ENCODE data around the gene PDLIM4. TPM values are rescaled to one million over a fixed set of nuclear protein-coding genes. Genes with fewer than 3 reads are reported as not detected.
A peak's percentile ranks its signal among the peaks of the same experiment; 100 is the strongest.

Gene PDLIM4
- total RNA-seq, 1 experiment from 2014 or later = 7.6 TPM

- Histone ChIP-seq H3K23ac (ENCODE audit: insufficient read length, low read depth, low read length) (no peak overlapping the region), H3K23me2 (ENCODE audit: insufficient read length, low read depth, low read length, poor library complexity, severe bottlenecking) (no peaks in the 10 kb centered on the region), H2BK12ac (ENCODE audit: insufficient read length, low read depth, low read length) (no peak overlapping the region), H3K4me2 (ENCODE audit: insufficient read depth, insufficient read length, low read length) (no peak overlapping the region), H3K9ac (ENCODE audit: extremely low read depth, insufficient read length, low read length) (no peak overlapping the region), H2AFZ (ENCODE audit: low read length) (no peak overlapping the region), H4K91ac (ENCODE audit: insufficient read length, low read depth, low read length) (no peak overlapping the region), H3K4ac (ENCODE audit: low read depth, low read length) (no peak overlapping the region), H4K8ac (replicated peaks; ENCODE audit: insufficient read length, low read depth, low read length) (no peak overlapping the region), H3K27ac (ENCODE audit: insufficient read length, low read depth, low read length) (no peak overlapping the region), H3K4me1 (ENCODE audit: insufficient read depth, low read length) (no peaks in the 10 kb centered on the region), H3K56ac (ENCODE audit: insufficient read length, low read depth, low read length) (no peak overlapping the region), H2BK120ac (ENCODE audit: low read depth, low read length, poor library complexity, severe bottlenecking) (no peak overlapping the region), H4K5ac (ENCODE audit: insufficient read length, low read depth, low read length) (no peak overlapping the region), H2BK5ac (ENCODE audit: insufficient read length, low read length) (no peak overlapping the region), H4K20me1 (ENCODE audit: control insufficient read depth, insufficient read depth, insufficient read length) (no peaks in the 10 kb centered on the region), H3K79me2 (ENCODE audit: insufficient read depth, low read length) (no peaks in the 10 kb centered on the region), H2AK5ac (ENCODE audit: insufficient read length, low read length) (no peak overlapping the region), H3K9me3 (ENCODE audit: control insufficient read depth, low read depth, low read length) (no peaks in the 10 kb centered on the region), H3T11ph (ENCODE audit: low read length) (no peak overlapping the region), H3K18ac (ENCODE audit: insufficient read length, low read depth, low read length) (no peak overlapping the region), H3K79me1 (ENCODE audit: insufficient read depth, low read depth, low read length, poor library complexity, severe bottlenecking) (no peaks in the 10 kb centered on the region), H3K27me3 (ENCODE audit: insufficient read depth, low read length) (no peaks in the 10 kb centered on the region), H2BK20ac (ENCODE audit: low read depth, low read length, poor library complexity, severe bottlenecking) (no peak overlapping the region), H2BK15ac (ENCODE audit: low read depth, low read length) (no peak overlapping the region), H3K14ac (ENCODE audit: insufficient read depth, low read length) (no peak overlapping the region)
- no peak for DNase-seq
- TF ChIP-seq CTCF (conservative IDR thresholded peaks at IDR 0.05) = peak; percentile 38; the same call in 1 of the 3 replicates
- WGBS (ENCODE audit: extremely low coverage, insufficient read length, low lambda C conversion rate) = no CpG with 5 or more reads among the region's 5 CpGs
- Mint-ChIP-seq H3K27ac (no peak overlapping the region), H3K27me3 (ENCODE audit: low read depth) (no peaks in the 10 kb centered on the region), H3K36me3 (ENCODE audit: insufficient read depth in 1 of 3, low read depth in 3 of 3) (no peaks in the 10 kb centered on the region), H3K9me3 (no peaks in the 10 kb centered on the region; a peak in 1 of 5 replicates), H3K4me1 (peaks cover 0 to 4% of the 10 kb centered on the region in 2 experiments; a peak in 2 of 4 replicates), H3K4me3 (no peak overlapping the region)
Observed at GRCh38 chr5:132315529-132316067, 58.1 kb downstream of the PDLIM4 start.

All from H9 (cell line).